ENCODE results near the gene GRXCR1.

Gene GRXCR1

GRCh38 chr4:42906341-42906740, 13.8 kb downstream of the GRXCR1 start (continued):
- TF ChIP-seq ZNF280C (tag by site-specific recombination; IDR thresholded peaks at IDR 0.05) (no peak), ZNF18 (tag by site-specific recombination; IDR thresholded peaks at IDR 0.05) (no peak), ZNF48 (tag by site-specific recombination; IDR thresholded peaks at IDR 0.05) (no peak), ZNF10 (tag by site-specific recombination; IDR thresholded peaks at IDR 0.05) (no peak), TRIM28 (IDR thresholded peaks at IDR 0.05; ENCODE audit: borderline replicate concordance, low read length) (no peak), RBAK (tag by site-specific recombination; IDR thresholded peaks at IDR 0.05) (no peak)

DNA sequence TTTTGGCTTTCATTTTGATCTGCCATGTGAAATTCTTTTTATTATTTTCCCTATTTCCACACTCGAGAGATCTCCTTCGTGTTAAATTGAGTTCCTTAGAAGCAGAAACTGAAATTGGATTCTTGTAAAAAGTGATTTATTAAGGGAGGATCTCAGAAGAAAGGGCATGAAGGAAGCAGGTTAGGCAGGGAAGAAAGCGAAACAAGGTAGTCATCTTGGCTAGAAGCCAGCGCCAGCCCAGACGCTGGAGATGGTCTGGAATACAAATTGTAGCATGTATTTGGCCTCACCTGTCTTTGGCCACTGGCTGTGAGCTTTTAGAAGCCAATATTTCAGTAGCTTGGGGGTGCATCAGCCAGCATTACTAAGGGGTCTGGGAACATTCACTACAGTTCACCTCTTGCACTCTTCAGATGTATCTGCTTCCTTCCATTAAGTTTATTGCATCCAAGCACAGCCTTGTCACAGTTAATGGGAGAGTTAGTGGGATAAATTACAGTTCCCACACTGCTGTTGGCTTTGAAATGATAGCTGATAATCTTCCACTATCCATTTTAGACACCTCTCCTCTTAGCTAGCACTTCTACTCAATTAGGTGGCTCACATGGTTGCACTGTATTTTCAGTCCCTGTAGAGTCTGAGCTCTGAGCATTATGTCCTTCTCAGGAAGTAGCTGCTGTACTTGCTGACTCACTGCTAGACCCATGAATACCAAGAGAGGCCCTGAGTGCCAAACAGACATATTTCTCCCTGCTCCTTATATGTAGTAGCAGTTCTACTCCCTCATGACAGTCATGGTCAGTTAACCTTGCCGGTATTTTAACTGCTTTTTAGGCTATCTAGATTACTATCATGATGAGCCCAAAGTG, 14.6 kb downstream of the GRXCR1 start:
- Histone ChIP-seq H3K27ac (ENCODE audit: extremely low read depth, low read depth, low read length) (no peak overlapping the region), H3K4me1 (ENCODE audit: control insufficient read depth, insufficient read depth, low read length) (no peaks in the 10 kb centered on the region), H3K4me3 (ENCODE audit: low read depth, low read length) (no peak overlapping the region), H3K9me3 (ENCODE audit: control insufficient read depth, insufficient read depth, low read depth, low read length) (no peaks in the 10 kb centered on the region), H3K36me3 (ENCODE audit: control insufficient read depth in 2 of 2, insufficient read depth in 1 of 2, low read length in 2 of 2) (no peaks in the 10 kb centered on the region)
- ChIA-PET CTCF (no interaction called here), POLR2A (no interaction called here)
- TF ChIP-seq ZNF792 (tag by site-specific recombination; IDR thresholded peaks at IDR 0.05) (no peak), ZNF214 (tag by site-specific recombination; IDR thresholded peaks at IDR 0.05; ENCODE audit: borderline replicate concordance) (no peak), ZNF677 (tag by site-specific recombination; IDR thresholded peaks at IDR 0.05) (no peak), ZNF561 (tag by site-specific recombination; IDR thresholded peaks at IDR 0.05; ENCODE audit: borderline replicate concordance) (no peak), ZNF560 (tag by site-specific recombination; IDR thresholded peaks at IDR 0.05; ENCODE audit: borderline replicate concordance) (no peak), ZNF580 (tag by site-specific recombination; IDR thresholded peaks at IDR 0.05) (no peak), ZNF362 (tag by site-specific recombination; IDR thresholded peaks at IDR 0.05) (no peak), ZFHX2 (tag by site-specific recombination; conservative IDR thresholded peaks at IDR 0.05) (no peak), PRDM6 (tag by site-specific recombination; IDR thresholded peaks at IDR 0.05) (no peak), ZNF280C (tag by site-specific recombination; IDR thresholded peaks at IDR 0.05) (no peak), GFI1B (tag by site-specific recombination; IDR thresholded peaks at IDR 0.05) (no peak), ZSCAN23 (tag by site-specific recombination; IDR thresholded peaks at IDR 0.05) (no peak)
- TF ChIP-seq, protein P1, sequence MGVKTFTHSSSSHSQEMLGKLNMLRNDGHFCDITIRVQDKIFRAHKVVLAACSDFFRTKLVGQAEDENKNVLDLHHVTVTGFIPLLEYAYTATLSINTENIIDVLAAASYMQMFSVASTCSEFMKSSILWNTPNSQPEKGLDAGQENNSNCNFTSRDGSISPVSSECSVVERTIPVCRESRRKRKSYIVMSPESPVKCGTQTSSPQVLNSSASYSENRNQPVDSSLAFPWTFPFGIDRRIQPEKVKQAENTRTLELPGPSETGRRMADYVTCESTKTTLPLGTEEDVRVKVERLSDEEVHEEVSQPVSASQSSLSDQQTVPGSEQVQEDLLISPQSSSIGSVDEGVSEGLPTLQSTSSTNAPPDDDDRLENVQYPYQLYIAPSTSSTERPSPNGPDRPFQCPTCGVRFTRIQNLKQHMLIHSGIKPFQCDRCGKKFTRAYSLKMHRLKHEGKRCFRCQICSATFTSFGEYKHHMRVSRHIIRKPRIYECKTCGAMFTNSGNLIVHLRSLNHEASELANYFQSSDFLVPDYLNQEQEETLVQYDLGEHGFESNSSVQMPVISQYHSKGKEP (tag by site-specific recombination; IDR thresholded peaks at IDR 0.05): no peak
- TF ChIP-seq, protein P2, sequence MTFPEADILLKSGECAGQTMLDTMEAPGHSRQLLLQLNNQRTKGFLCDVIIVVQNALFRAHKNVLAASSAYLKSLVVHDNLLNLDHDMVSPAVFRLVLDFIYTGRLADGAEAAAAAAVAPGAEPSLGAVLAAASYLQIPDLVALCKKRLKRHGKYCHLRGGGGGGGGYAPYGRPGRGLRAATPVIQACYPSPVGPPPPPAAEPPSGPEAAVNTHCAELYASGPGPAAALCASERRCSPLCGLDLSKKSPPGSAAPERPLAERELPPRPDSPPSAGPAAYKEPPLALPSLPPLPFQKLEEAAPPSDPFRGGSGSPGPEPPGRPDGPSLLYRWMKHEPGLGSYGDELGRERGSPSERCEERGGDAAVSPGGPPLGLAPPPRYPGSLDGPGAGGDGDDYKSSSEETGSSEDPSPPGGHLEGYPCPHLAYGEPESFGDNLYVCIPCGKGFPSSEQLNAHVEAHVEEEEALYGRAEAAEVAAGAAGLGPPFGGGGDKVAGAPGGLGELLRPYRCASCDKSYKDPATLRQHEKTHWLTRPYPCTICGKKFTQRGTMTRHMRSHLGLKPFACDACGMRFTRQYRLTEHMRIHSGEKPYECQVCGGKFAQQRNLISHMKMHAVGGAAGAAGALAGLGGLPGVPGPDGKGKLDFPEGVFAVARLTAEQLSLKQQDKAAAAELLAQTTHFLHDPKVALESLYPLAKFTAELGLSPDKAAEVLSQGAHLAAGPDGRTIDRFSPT (tag by site-specific recombination; IDR thresholded peaks at IDR 0.05): no peak

All from HEK293 (cell line).